ENCODE measurements around the gene WRNIP1.
"Not testable (repeated sequence)": the region's sequence is repeated elsewhere in the genome, so short reads cannot be mapped to it uniquely, and the experiment has no call there.

Gene WRNIP1

GRCh38 chr6:2743280-2744208 is 21.6 kb upstream of the WRNIP1 start:
- DNase-seq = no peak

DNA sequence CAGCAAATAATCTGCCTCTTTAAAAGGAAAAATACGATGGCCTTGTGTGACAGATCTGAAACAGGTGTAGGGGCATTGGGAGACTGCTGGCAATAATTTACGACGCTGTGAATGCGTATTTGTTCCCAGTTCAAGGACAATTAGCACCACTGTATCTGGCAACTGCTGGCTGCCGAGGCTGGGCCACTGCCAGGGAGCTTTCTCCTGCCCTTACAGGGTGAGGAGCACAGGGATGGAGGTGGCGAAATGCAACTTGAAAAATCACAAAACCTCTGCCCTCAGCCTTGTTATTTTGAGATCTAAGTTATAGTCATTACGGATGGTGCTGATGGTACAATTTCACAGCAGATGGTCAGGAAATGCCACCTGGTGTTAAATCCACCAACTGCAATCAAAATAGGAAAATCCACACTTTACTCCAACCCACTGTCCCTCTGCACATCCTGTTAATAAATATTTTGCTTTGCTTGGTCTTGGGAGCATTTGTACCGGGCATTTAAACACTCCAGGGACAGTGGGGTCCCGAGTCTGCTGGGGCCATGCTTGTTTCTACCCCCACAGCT is 20.9 kb upstream of the WRNIP1 start:
- DNase-seq = peak; percentile 54

DNA sequence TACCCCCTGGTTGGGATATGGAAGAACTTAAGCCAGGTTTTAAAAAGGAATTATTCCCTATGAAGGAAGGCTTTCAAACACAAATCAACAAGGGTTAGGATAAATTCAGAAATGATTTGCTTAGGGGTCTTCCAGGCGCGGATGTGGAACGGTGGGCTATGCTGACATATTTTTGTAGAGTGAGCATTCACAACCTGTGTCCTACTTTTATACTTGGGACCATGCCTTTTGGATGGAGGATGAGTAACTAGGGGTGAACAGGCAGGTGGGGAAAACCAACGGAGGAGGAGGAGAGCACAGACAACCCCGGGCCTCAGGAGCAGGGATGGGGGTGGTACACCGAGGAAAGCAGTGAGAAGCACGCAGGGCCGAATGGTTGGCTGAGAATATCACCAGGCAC is 20.4 kb upstream of the WRNIP1 start:
- DNase-seq = no peak

DNA sequence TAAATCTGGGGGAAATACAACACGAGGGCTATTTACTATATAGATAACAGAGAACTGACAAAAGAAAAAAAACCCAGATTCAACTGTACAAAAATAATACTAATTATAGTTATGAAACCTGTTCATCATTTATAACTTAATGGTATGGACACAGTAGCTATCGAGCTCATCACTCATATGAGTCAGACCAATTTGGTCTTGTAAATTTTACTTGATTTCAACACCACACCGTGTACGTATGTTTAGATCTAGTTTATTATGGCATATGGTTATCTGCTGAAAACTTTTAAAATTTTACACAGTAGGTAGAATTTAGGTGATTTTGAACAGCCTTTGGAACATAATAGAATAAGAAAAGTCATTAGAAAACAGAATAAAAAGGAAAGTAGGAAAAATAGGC is 19.9 kb upstream of the WRNIP1 start:
- DNase-seq = no peak

- DNase-seq = peak; percentile 30
Measured at GRCh38 chr6:2746557-2747061, 18.6 kb upstream of the WRNIP1 start.

DNA sequence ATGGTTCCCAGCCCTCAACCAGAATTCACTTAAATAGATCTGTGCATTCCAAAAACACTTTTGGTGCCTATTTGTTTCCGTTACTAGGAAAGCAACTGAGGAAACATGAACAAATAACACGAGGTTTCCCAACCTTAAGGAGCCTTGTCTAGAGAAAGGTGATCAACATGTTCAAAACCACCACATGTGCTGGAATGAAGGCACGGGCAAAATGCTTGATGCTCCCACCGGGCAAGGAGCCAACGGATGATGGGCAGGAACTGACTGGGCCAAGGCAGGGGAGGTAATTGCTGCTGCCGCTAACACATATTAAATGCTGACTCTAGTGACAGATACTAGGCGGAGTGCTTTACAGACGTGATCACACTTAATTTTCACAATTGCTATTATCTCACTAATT is 17.0 kb upstream of the WRNIP1 start:
- peak; percentile 8 for DNase-seq

DNA sequence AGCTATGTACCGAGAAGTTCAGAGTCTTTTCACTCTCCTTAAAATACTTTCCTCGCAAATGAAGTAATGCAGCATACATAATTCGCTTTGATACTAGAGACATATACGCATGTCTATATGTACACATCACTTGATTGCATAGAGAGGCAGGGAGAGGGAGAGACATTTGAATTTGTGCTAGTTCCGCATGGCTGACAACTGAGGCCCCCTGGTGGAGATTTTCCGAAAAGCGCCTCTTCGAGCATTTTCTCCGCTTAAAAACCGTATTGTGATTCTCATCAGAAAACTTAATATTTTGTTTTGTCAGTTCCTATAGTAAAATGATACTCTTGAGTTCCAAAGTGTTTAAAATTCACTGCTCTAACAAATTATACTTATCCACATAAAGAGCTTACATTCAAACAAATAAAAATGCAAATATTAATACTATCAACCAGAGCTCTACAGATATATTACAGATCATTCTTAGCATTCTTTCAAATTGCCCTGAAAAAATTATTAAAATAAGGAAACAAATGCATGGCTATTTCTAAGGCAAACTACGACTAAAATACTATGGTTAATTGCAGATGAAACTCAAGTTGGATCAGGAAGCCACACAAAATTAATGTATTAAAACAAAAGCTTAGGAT is 15.1 kb upstream of the WRNIP1 start:
- DNase-seq = peak; percentile 73

GRCh38 chr6:2750832-2751231 is 14.4 kb upstream of the WRNIP1 start, which contains the start of gene MYLK4:
MYLK4 (minus strand) TSS chr6:2750922; CDS start chr6:2749294, 1,628 bp downstream.
- no peak for DNase-seq

- DNase-seq = no peak
Measured at GRCh38 chr6:2751871-2752270, 13.3 kb upstream of the WRNIP1 start.

- DNase-seq = no peak
Measured at GRCh38 chr6:2752477-2753109, 12.6 kb upstream of the WRNIP1 start.

DNA sequence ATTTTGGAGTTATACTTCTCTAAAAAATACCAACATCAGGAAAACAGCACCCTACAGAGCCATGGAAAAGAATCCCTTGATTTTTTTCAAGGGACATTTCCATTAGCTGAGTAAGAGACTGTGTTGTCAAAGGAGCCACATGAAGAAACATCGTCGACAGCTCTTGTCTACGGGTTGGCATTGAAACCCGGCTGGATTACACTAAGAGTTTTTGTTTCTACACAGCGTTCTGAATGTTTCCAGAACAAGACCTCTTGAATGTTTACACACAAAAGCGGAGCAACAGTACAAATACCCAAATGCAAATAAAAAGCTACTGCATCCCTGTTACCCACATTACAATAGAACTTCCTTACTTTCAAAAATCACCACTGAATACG is 12.1 kb upstream of the WRNIP1 start:
- no peak for DNase-seq

DNA sequence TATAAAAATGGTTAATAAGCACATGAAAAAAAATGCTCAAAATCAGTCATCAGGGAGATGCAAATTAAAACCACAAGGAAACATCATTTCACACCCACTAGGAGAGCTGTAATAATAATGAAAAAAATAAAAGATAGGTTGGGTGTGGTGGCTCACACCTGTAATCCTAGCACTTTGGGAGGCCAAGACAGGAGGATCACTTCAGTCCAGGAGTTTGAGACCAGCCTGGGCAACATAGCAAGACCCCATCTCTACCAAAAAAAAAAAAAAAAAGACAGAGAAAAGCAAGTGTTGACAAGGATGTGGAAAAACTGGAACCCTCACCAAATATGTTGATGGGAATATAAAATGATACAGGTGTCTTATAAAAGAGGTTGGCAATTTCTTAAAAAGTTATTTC is 11.4 kb upstream of the WRNIP1 start:
- no peak for DNase-seq

GRCh38 chr6:2754393-2754792 is 10.8 kb upstream of the WRNIP1 start:
- no peak for DNase-seq

DNA sequence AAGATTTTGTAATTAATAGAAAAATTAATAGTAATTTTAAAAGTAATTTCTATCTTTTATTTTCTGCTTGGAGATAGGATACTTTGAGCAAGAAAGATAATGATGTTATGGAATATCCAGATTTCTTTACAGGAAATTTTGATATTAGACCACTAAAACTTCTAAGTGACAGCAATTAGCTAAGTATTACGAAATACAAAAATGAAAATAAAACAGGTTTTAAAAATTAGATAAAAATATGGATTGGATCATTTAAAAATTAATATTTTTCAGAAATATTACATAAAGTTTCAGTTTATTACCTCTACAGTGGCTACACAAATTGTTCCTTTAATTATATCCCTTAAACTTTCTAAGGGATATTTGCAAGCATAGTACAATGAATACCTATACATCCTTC is 10.3 kb upstream of the WRNIP1 start:
- DNase-seq = no peak

DNA sequence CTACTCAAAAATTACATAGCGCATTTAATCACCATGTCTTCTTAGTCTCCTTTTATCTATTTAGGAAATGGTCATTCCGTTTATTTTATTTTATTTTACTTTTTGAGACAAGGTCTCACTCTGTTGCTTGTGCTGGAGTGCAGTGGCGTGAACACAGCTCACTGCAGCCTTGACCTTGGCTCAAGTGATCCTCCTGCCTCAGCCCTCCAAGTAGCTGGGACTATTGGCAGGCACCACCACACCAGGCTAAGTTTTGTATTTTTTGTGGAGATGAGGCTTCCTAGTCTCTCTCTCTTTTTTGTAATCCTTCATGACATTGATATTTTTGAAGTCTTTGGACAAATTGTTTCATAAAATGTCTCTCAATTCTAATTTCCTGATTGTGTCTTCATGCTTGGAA is 9.7 kb upstream of the WRNIP1 start:
- DNase-seq = no peak

- DNase-seq = no peak
Measured at GRCh38 chr6:2756241-2756640, 9.0 kb upstream of the WRNIP1 start.

GRCh38 chr6:2756687-2757224 is 8.4 kb upstream of the WRNIP1 start:
- no peak for DNase-seq

DNA sequence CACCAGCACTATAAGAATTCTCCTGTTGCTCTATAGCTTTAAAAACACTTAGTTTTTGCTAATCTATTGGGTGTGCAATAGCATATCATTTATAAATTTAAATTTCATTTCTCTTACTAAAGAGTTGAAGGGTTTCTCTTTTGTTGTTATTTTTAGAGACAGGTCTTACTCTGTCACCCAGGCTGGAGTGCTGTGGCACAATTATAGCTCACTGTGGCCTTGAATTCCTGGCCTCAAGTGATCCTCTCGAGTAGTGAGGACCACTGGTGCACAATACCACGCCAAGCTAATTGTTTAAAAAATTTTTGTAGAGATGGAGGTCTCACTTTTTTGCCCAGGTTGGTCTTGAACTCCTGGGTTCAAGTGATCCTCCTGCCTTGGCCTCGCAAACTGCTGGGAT is 6.2 kb upstream of the WRNIP1 start:
- no peak for DNase-seq

DNA sequence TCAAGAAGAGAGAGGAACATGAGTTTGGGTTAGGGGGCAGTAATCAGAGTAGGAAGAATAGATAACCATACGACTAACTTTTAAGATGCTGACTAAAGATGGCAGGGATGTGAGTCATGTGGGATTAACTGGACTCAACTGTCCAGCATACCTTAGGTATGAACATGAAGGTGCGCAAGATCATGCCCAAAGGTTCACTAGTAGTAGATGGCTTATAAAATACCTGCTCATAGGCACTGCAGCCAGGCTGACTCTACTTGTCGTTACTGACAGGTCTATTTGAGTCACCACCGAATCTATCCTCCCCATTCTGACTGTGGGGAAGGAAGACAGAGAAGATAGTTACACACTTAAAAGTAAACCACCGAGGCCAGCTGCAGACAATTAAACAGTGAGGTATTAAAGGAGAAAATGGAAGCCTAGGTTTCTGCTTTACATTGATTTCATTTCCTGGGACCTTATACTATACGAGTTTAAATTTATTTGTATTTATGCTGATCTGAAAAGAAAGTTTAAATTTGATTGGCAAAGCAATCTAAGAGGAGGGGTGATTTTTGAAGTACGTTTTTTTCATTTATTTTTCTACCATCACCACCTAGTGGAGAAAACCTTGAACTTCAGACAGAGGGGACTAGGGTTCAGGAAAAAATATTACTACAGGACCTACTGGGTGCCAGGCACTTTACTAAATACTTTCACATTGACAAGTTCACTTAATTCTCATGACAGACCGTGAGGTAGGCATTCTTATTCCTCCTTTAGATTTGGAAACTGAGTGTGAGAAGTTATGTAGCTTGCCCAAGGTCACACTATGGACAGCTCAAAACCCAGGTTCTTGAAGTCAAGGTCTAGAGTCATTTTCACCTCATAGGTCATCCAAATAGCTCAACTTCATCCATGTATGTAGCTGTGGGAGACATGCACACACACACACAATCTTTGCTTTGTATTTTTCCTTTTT is 4.0 kb upstream of the WRNIP1 start:
- no peak for DNase-seq

DNA sequence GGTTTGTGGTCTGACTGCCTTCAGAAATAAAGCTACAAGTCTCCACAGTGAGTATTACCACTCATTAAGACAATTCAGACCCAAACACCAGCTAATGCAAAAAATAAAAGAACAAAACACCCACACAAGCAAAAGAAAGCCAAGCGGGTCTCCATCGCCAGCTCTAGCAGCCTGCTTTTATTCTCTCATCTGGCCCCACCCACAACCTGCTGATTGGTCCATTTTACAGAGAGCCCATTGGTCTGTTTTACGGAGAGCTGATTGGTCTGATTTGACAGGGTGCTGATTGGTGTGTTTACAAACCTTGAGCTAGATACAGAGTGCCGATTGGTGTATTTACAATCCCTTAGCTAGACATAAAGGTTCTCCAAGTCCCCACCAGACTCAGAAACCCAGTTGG is 2.3 kb upstream of the WRNIP1 start:
- not testable (repeated sequence) for DNase-seq

- DNase-seq = no peak
Measured at GRCh38 chr6:2763345-2763841, 1.8 kb upstream of the WRNIP1 start.

Measured in NCI-H82 (cell line).